Mucosa of stomach (tissue), 1 donor: ENCODE measurements around the gene CST5.
"Not testable (repeated sequence)": the region's sequence is repeated elsewhere in the genome, so short reads cannot be mapped to it uniquely, and the experiment has no call there.

Experiments used
- H3K27me3 ChIP-seq: one replicate; pipeline ENCODE4 v1.7.0; 2013; ENCODE audit warnings: mild to moderate bottlenecking, low read length; ENCODE audit not compliant: control insufficient read depth, insufficient read depth
- H3K36me3 ChIP-seq: one replicate; pipeline ENCODE4 v1.7.0; 2013; ENCODE audit warnings: low read length; ENCODE audit not compliant: control insufficient read depth, insufficient read depth
- H3K4me1 ChIP-seq: one replicate; pipeline ENCODE4 v1.7.0; 2013; ENCODE audit warnings: mild to moderate bottlenecking, low read length; ENCODE audit not compliant: control insufficient read depth, insufficient read depth
- H3K4me3 ChIP-seq: one replicate; pipeline ENCODE4 v1.7.0; 2013; ENCODE audit warnings: low read length
- H3K9ac ChIP-seq: one replicate; pipeline ENCODE4 v1.7.0; 2013; ENCODE audit warnings: mild to moderate bottlenecking, low read length, moderate library complexity
- H3K9me3 ChIP-seq: one replicate; pipeline ENCODE4 v1.7.0; 2013; ENCODE audit warnings: mild to moderate bottlenecking, low read length, moderate library complexity; ENCODE audit not compliant: control insufficient read depth
- donor health status: Pancreatic carcinoma.

CST5 gene

DNA sequence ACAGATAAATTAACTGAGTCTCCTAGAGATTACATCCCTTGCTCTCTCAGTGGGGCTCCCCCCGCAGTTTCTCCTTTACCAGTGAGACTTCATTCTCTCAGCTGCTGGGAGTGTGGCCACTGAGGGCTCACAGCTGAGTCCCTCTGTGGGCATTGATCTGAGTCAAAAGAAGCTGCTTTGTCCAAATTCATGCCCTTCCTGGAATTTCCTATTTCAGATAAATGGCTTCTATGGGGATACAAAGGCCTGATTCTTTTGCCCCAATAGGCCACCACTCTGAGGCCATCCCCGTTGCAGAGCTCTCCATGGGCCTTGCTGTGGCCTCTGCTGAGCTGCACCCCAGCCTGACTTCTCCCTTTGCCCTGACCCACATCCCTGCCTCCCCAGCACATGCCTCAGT is 10.0 kb downstream of the CST5 start:
- Histone ChIP-seq H3K9me3 (no peaks in the 10 kb centered on the region), H3K9ac (no peak overlapping the region), H3K27me3 (no peaks in the 10 kb centered on the region), H3K36me3 (no peaks in the 10 kb centered on the region), H3K4me1 (no peaks in the 10 kb centered on the region), H3K4me3 (no peak overlapping the region)

GRCh38 chr20:23868321-23868720 is 11.2 kb downstream of the CST5 start:
- Histone ChIP-seq H3K27me3 (no peaks in the 10 kb centered on the region), H3K36me3 (no peaks in the 10 kb centered on the region), H3K9me3 (no peaks in the 10 kb centered on the region), H3K4me3 (no peak overlapping the region), H3K4me1 (no peaks in the 10 kb centered on the region), H3K9ac (no peak overlapping the region)

DNA sequence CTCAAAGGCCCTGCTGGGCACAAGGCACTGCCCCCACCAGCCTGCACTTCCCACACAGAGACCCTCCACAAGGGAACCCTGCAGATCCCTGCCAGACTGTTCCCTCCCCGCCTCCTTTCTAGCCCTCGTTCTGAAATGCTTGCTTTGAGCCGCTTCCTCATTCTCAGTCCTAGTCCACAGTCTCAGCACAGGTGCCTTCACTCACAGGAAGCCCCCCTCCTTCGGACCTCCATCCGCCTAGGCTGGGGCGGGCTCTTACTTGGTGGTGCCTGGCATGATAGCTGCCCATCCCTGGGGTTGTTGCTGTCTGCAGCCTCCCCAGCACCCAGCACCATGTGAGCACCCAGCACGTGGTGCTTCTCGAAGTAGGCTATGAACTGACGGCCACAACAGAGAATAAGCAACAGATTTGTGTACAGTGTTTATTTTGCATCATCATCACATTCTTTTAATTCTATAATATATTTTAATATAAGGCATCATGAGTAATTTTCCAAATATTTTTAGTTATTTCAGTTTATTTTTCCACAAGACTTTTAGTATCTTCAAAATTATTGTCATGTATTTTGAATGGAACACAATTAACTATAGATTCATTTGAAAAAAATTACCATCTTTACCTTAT is 12.3 kb downstream of the CST5 start:
- no peaks in the 10 kb centered on the region for H3K27me3 ChIP-seq

DNA sequence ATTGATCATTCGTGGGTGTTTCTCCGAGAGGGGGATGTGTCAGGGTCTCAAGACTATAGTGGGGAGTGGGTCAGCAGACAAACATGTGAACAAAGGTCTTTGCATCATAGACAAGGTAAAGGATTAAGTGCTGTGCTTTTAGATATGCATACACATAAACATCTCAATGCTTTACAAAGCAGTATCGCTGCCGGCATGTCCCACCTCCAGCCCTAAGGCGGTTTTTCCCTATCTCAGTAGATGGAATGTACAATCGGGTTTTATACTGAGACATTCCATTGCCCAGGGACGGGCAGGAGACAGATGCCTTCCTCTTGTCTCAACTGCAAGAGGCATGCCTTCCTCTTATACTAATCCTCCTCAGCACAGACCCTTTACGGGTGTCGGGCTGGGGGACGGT is 18.8 kb downstream of the CST5 start:
- not testable (repeated sequence) for H3K36me3 ChIP-seq, H3K27me3 ChIP-seq, H3K4me1 ChIP-seq, H3K4me3 ChIP-seq, H3K9me3 ChIP-seq, H3K9ac ChIP-seq

More for the DNA sequence above, 12.3 kb downstream of the CST5 start:
- no peak overlapping the region for H3K4me3 ChIP-seq
- no peak overlapping the region for H3K9ac ChIP-seq
- H3K9me3 ChIP-seq = no peaks in the 10 kb centered on the region
- no peaks in the 10 kb centered on the region for H3K4me1 ChIP-seq
- no peaks in the 10 kb centered on the region for H3K36me3 ChIP-seq

- Histone ChIP-seq H3K9me3 (no peaks in the 10 kb centered on the region), H3K4me3 (no peak overlapping the region), H3K9ac (no peak overlapping the region), H3K36me3 (no peaks in the 10 kb centered on the region), H3K27me3 (no peaks in the 10 kb centered on the region), H3K4me1 (no peaks in the 10 kb centered on the region)
Observed at GRCh38 chr20:23857962-23858595, 21.5 kb downstream of the CST5 start.

- H3K9ac ChIP-seq = no peak overlapping the region
- no peaks in the 10 kb centered on the region for H3K27me3 ChIP-seq
- H3K4me3 ChIP-seq = no peak overlapping the region
- H3K36me3 ChIP-seq = no peaks in the 10 kb centered on the region
- no peaks in the 10 kb centered on the region for H3K4me1 ChIP-seq
- H3K9me3 ChIP-seq = no peaks in the 10 kb centered on the region
Observed at GRCh38 chr20:23856736-23857135, 22.8 kb downstream of the CST5 start.

DNA sequence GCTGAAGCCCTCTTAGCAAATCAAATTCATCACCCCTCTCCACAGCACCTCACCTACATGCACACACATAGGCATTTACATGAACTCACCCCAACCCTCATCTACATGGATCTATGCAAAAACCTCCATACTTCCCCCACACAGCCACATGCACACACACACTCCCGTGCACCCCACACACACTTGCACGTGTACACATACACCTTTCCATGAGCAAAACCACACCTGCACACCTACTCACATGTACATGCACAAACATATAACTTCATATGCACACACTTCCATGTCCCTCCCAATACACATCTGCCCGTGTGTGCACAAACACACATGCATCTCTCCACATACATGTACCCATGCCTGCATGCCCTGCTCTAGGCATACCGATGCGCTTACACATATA is 23.3 kb downstream of the CST5 start:
- no peaks in the 10 kb centered on the region for H3K9me3 ChIP-seq
- no peaks in the 10 kb centered on the region for H3K27me3 ChIP-seq
- H3K9ac ChIP-seq = no peak overlapping the region
- no peak overlapping the region for H3K4me3 ChIP-seq
- H3K36me3 ChIP-seq = no peaks in the 10 kb centered on the region
- H3K4me1 ChIP-seq = no peaks in the 10 kb centered on the region

GRCh38 chr20:23841693-23842092 is 37.9 kb downstream of the CST5 start:
- Histone ChIP-seq H3K4me3 (no peak overlapping the region), H3K9ac (no peak overlapping the region), H3K36me3 (no peaks in the 10 kb centered on the region), H3K27me3 (no peaks in the 10 kb centered on the region), H3K9me3 (no peaks in the 10 kb centered on the region), H3K4me1 (no peaks in the 10 kb centered on the region)

GRCh38 chr20:23835716-23836115 is 43.8 kb downstream of the CST5 start:
- no peaks in the 10 kb centered on the region for H3K36me3 ChIP-seq
- no peaks in the 10 kb centered on the region for H3K9me3 ChIP-seq
- H3K9ac ChIP-seq = no peak overlapping the region
- no peaks in the 10 kb centered on the region for H3K4me1 ChIP-seq
- no peaks in the 10 kb centered on the region for H3K27me3 ChIP-seq
- H3K4me3 ChIP-seq = no peak overlapping the region

- no peaks in the 10 kb centered on the region for H3K36me3 ChIP-seq
- H3K4me3 ChIP-seq = no peak overlapping the region
- no peak overlapping the region for H3K9ac ChIP-seq
- no peaks in the 10 kb centered on the region for H3K27me3 ChIP-seq
- H3K9me3 ChIP-seq = no peaks in the 10 kb centered on the region
- H3K4me1 ChIP-seq = no peaks in the 10 kb centered on the region
Observed at GRCh38 chr20:23832775-23833513, 46.6 kb downstream of the CST5 start.

DNA sequence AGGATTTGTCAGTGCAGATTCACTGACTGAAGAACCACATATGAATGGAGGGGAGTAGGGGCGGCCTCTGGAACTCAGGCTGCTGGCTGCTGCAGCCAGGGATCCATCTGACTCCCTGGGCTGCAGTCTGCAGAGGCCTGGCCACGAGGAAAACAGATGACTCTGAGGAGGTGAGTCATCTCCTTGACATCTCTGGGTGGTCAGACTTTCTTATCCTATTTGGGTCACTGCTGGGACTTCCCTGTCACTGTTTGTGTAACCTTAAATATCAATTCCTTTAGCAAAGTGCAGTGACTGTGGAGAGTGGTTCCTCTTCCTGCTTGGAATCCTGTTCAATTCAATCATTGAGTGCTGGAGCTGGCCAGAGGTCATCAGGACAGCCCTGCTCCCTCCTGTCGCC is 47.6 kb downstream of the CST5 start:
- not testable (repeated sequence) for H3K4me1 ChIP-seq, H3K9me3 ChIP-seq, H3K36me3 ChIP-seq, H3K27me3 ChIP-seq, H3K9ac ChIP-seq, H3K4me3 ChIP-seq

DNA sequence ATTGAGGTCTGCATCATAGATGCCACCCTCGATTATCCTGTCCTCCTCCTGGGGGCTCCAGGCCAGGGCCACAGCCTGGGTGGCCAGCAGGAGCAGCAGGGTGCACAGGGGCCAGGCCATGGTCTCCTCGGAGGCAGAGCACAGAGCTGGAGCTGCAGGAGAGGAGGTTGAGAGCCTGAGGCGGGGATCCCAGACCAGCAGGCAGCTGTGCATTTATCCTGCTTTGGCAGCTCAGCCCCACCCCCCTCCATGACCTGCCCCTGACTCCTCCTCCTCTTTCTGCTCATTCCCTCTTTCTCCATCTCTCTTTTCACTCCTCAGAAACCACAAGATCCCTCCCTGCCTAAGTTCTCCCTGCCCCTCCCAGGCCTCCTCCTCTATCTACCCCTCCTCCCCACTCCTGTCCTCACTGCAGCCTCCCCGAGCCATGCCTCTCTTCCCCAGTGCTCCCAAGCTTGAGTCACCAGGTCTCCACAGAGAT is 53.0 kb downstream of the CST5 start, which contains the start of gene CST2:
TSS of gene CST2 (minus strand) at position 189 of the 481 bp plus-strand sequence. CDS start at position 120, 69 bp downstream.
- no peak within 1 kb of the TSS for H3K4me3 ChIP-seq
- no peaks in the 10 kb centered on the region for H3K9me3 ChIP-seq
- no peaks in the 10 kb centered on the region for H3K27me3 ChIP-seq
- no peaks in the 10 kb centered on the region for H3K4me1 ChIP-seq
- H3K9ac ChIP-seq = no peak within 1 kb of the TSS
- no peaks in the 10 kb centered on the region for H3K36me3 ChIP-seq
